ENCODE measurements around the gene ENOX1. TPM values are rescaled to one million over a fixed set of nuclear protein-coding genes. Genes with fewer than 3 reads are reported as not detected.

Gene ENOX1
- total RNA-seq, 1 donor from 2014 or later: 0.71 TPM

DNA sequence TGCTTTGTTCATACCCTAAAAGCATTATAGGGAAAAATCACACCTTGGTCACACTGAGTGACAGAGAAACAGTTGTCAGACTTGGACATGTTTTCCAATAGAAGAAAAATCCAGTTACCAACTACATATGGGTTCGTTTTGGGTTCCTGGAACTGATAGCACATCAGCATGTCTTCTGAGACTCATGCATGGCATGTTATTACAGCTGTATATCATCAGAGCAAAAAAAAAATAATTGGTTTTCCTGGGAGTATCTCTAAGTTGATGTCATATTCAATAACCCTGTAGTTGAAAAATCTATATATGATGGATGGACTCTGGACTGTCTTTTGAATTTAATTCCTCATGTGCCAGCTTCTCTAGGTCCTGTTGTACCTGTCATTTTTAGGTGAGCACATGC is 551.7 kb downstream of the ENOX1 start:
- no peak for TF ChIP-seq CTCF (IDR thresholded peaks at IDR 0.05; ENCODE audit: insufficient read depth, low read length, poor library complexity, severe bottlenecking)
- Histone ChIP-seq H3K4me3 (ENCODE audit: low read depth, low read length) (no peak overlapping the region), H3K36me3 (ENCODE audit: control insufficient read depth, insufficient read depth, low read length) (no peaks in the 10 kb centered on the region), H3K27me3 (ENCODE audit: control insufficient read depth, insufficient read depth, low read length) (no peaks in the 10 kb centered on the region)
- no peak for DNase-seq (ENCODE audit: low read depth)

GRCh38 chr13:43232873-43233265 is 553.9 kb downstream of the ENOX1 start:
- no peaks in the 10 kb centered on the region for H3K27me3 ChIP-seq (ENCODE audit: control insufficient read depth, insufficient read depth, low read length)
- H3K4me3 ChIP-seq (ENCODE audit: low read depth, low read length): no peak overlapping the region
- DNase-seq (ENCODE audit: low read depth): no peak
- TF ChIP-seq CTCF (IDR thresholded peaks at IDR 0.05; ENCODE audit: insufficient read depth, low read length, poor library complexity, severe bottlenecking): no peak
- H3K36me3 ChIP-seq (ENCODE audit: control insufficient read depth, insufficient read depth, low read length): no peaks in the 10 kb centered on the region

- Histone ChIP-seq H3K4me3 (ENCODE audit: low read depth, low read length) (no peak overlapping the region), H3K27me3 (ENCODE audit: control insufficient read depth, insufficient read depth, low read length) (no peaks in the 10 kb centered on the region), H3K36me3 (ENCODE audit: control insufficient read depth, insufficient read depth, low read length) (no peaks in the 10 kb centered on the region)
- no peak for DNase-seq (ENCODE audit: low read depth)
- TF ChIP-seq CTCF (IDR thresholded peaks at IDR 0.05; ENCODE audit: insufficient read depth, low read length, poor library complexity, severe bottlenecking): no peak
Observed at GRCh38 chr13:43232144-43232872, 554.5 kb downstream of the ENOX1 start.

GRCh38 chr13:43230989-43231388 is 555.8 kb downstream of the ENOX1 start:
- H3K4me3 ChIP-seq (ENCODE audit: low read depth, low read length): no peak overlapping the region
- no peaks in the 10 kb centered on the region for H3K36me3 ChIP-seq (ENCODE audit: control insufficient read depth, insufficient read depth, low read length)
- H3K27me3 ChIP-seq (ENCODE audit: control insufficient read depth, insufficient read depth, low read length): no peaks in the 10 kb centered on the region
- no peak for DNase-seq (ENCODE audit: low read depth)
- TF ChIP-seq CTCF (IDR thresholded peaks at IDR 0.05; ENCODE audit: insufficient read depth, low read length, poor library complexity, severe bottlenecking): no peak

- Histone ChIP-seq H3K4me3 (ENCODE audit: low read depth, low read length) (no peak overlapping the region), H3K27me3 (ENCODE audit: control insufficient read depth, insufficient read depth, low read length) (no peaks in the 10 kb centered on the region), H3K36me3 (ENCODE audit: control insufficient read depth, insufficient read depth, low read length) (no peaks in the 10 kb centered on the region)
- TF ChIP-seq CTCF (IDR thresholded peaks at IDR 0.05; ENCODE audit: insufficient read depth, low read length, poor library complexity, severe bottlenecking): no peak
- DNase-seq (ENCODE audit: low read depth): no peak
Observed at GRCh38 chr13:43229506-43229905, 557.3 kb downstream of the ENOX1 start.

DNA sequence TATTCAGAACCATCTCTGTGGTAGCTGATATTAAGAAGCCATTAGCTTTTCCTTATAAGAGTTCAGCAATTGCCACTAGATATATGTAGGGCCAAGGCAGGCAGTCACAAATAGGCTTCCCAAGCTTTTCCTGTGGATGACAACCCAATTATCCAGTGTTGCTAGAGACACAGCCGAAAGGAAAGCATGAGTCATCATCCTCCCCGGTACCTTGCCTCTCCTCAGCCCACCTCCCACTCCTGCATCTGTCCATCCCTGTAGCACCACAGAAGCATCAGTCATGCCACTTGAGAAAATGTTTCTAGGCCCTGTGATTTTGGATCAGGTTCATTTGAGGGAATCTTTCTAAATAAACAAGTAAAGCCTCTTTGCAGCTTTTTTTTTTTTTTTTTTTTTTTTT is 559.1 kb downstream of the ENOX1 start:
- no peak overlapping the region for H3K4me3 ChIP-seq (ENCODE audit: low read depth, low read length)
- no peaks in the 10 kb centered on the region for H3K36me3 ChIP-seq (ENCODE audit: control insufficient read depth, insufficient read depth, low read length)
- DNase-seq (ENCODE audit: low read depth): no peak
- H3K27me3 ChIP-seq (ENCODE audit: control insufficient read depth, insufficient read depth, low read length): no peaks in the 10 kb centered on the region
- no peak for TF ChIP-seq CTCF (IDR thresholded peaks at IDR 0.05; ENCODE audit: insufficient read depth, low read length, poor library complexity, severe bottlenecking)

Measured in kidney epithelial cell (primary cell).